OCI-LY7 (cell line): ENCODE data around the gene ABL2. TPM values are rescaled to one million over a fixed set of nuclear protein-coding genes. Genes with fewer than 3 reads are reported as not detected.

Experiments
- BruUV-seq: library from RNA; stranded (reverse); fragments of 400-500 nt; replicated peaks from 2 replicates; lab custom pipeline; 2021; lab: Mats Ljungman, UMichigan
- CTCF ChIA-PET: fragments of 300-600 bp; sonication (Branson Sonifier 250); formaldehyde crosslinking; loops from one replicate; lab custom pipeline; 2022; ENCODE audit warnings: antibody characterized with exemption; ENCODE audit not compliant: unreplicated experiment; lab: Charles Lee
- POLR2A ChIA-PET: fragments of 300-600 bp; sonication (Branson Sonifier 250); formaldehyde crosslinking; loops from one replicate; lab custom pipeline; 2022; ENCODE audit warnings: antibody characterized with exemption; lab: Charles Lee
- DNase-seq: peaks from one replicate; pipeline ENCODE4 v3.0.0-alpha.2; 2015; ENCODE audit warnings: low spot score
- H2AFZ ChIP-seq: fragments of 200-600 bp; sonication (generic), shearing (Covaris generic); 2 replicates; pipeline ENCODE4 v1.6.1; 2014; ENCODE audit warnings: mild to moderate bottlenecking, antibody characterized with exemption, low read length, moderate library complexity
- H3K27ac ChIP-seq: fragments of 200-600 bp; sonication (generic); 2 replicates; pipeline ENCODE4 v1.5.1; 2014; ENCODE audit warnings: mixed run types, low read depth, mild to moderate bottlenecking, moderate library complexity, low read length, inconsistent platforms; ENCODE audit not compliant: poor library complexity, severe bottlenecking
- H3K36me3 ChIP-seq: fragments of 200-600 bp; sonication (generic); 2 replicates; pipeline ENCODE4 v1.6.1; 2014; ENCODE audit warnings: mild to moderate bottlenecking, antibody characterized with exemption, low read length, moderate library complexity, mixed read lengths; ENCODE audit not compliant: insufficient read depth
- H3K4me1 ChIP-seq: fragments of 200-600 bp; sonication (generic); 2 replicates; pipeline ENCODE4 v1.5.1; 2014; ENCODE audit warnings: mild to moderate bottlenecking, low read length; ENCODE audit not compliant: insufficient read depth, poor library complexity, severe bottlenecking
- H3K4me2 ChIP-seq: fragments of 200-600 bp; sonication (generic); 2 replicates; pipeline ENCODE4 v1.6.1; 2014; ENCODE audit warnings: mild to moderate bottlenecking, low read length
- H3K4me3 ChIP-seq: fragments of 200-600 bp; sonication (generic); 2 replicates; pipeline ENCODE4 v1.5.1; 2014; ENCODE audit warnings: mild to moderate bottlenecking, low read depth, low read length; ENCODE audit not compliant: poor library complexity, severe bottlenecking
- H3K79me2 ChIP-seq: fragments of 200-600 bp; sonication (generic); 2 replicates; pipeline ENCODE4 v1.6.1; 2016; ENCODE audit warnings: low read depth, mild to moderate bottlenecking, low read length, moderate library complexity, mixed read lengths; ENCODE audit not compliant: insufficient read depth
- H3K9me2 ChIP-seq: fragments of 200-600 bp; sonication (generic); 2 replicates; pipeline ENCODE4 v1.6.1; 2016; ENCODE audit warnings: mild to moderate bottlenecking, low read length, mixed read lengths; ENCODE audit not compliant: insufficient read depth
- H3K9me3 ChIP-seq: fragments of 200-600 bp; sonication (generic); 2 replicates; pipeline ENCODE4 v1.6.1; 2014; ENCODE audit warnings: mild to moderate bottlenecking, mixed run types, low read length, mixed read lengths
- H4K20me1 ChIP-seq: fragments of 200-600 bp; sonication (generic); 2 replicates; pipeline ENCODE4 v1.6.1; 2014; ENCODE audit warnings: mild to moderate bottlenecking, antibody characterized with exemption, low read length, moderate library complexity, mixed read lengths; ENCODE audit not compliant: insufficient read depth
- CTCF ChIP-seq: fragments of 200-600 bp; sonication (generic); conservative IDR thresholded peaks from 2 replicates; pipeline ENCODE4 v1.5.1; 2014; ENCODE audit warnings: mild to moderate bottlenecking, antibody characterized with exemption, low read length, moderate library complexity, mixed read lengths
- EZH2phosphoT487 ChIP-seq: fragments of 200-600 bp; sonication (generic); IDR thresholded peaks from 2 replicates; pipeline ENCODE4 v1.6.1; 2018; ENCODE audit warnings: low read depth, borderline replicate concordance, mild to moderate bottlenecking, mixed run types, antibody characterized with exemption, low read length, moderate library complexity, mixed read lengths
- intact Hi-C: fragments of 100-400 bp; cut with micrococcal nuclease; formaldehyde crosslinking; loops from one replicate; pipeline ENCODE4 v1.10.0; 2022; ENCODE audit not compliant: unreplicated experiment
- total RNA-seq, 2 experiments: library from RNA; depleted of rRNA in 1 of 2; stranded (reverse); fragments of >200 nt in 1 of 2; shearing (Covaris generic) in 1 of 2; gene quantifications; 2 replicates each; pipeline ENCODE4 v1.2.3, GENCODE V29; 2014 to 2022

Gene ABL2
- total RNA-seq, 2 experiments from 2014 or later = 7.3 to 14.9 TPM

GRCh38 chr1:179206812-179207211, 22.7 kb downstream of the ABL2 start:
- peaks cover 19% of the 10 kb centered on the region; the same call in 1 of the 2 replicates for H3K79me2 ChIP-seq
- no peaks in the 10 kb centered on the region for H3K9me2 ChIP-seq
- ChIA-PET CTCF (interaction anchor here (0.6 kb wide), 1 partner anchor 101 kb away, joined by 5 read pairs; no protein-coding TSS in a partner anchor), POLR2A (interaction anchor here (0.5 to 1.5 kb wide), 5 partner anchors 9 to 393 kb away, joined by 3 to 8 read pairs (median 3); no protein-coding TSS in a partner anchor)
- H4K20me1 ChIP-seq = no peaks in the 10 kb centered on the region
- no peaks in the 10 kb centered on the region for H3K9me3 ChIP-seq
- no peak for DNase-seq
- no peak overlapping the region for H3K4me3 ChIP-seq
- no peaks in the 10 kb centered on the region for H3K36me3 ChIP-seq
- intact Hi-C loops = no loop called here
- H2AFZ ChIP-seq = no peak overlapping the region
- no peak for TF ChIP-seq EZH2phosphoT487
- H3K4me2 ChIP-seq = no peak overlapping the region
- BruUV-seq = no TSS peak
- no peak overlapping the region for H3K27ac ChIP-seq
- H3K4me1 ChIP-seq = no peaks in the 10 kb centered on the region

- no peak for DNase-seq
- Histone ChIP-seq H3K9me3 (no peaks in the 10 kb centered on the region), H2AFZ (no peak overlapping the region), H3K27ac (no peak overlapping the region), H3K9me2 (no peaks in the 10 kb centered on the region), H3K4me1 (peaks cover 5% of the 10 kb centered on the region), H3K4me3 (no peak overlapping the region), H3K36me3 (no peaks in the 10 kb centered on the region), H3K79me2 (peaks cover 19% of the 10 kb centered on the region; the same call in 1 of the 2 replicates), H4K20me1 (no peaks in the 10 kb centered on the region), H3K4me2 (no peak overlapping the region)
- intact Hi-C loops = no loop called here
- POLR2A ChIA-PET = interaction anchor here (0.8 to 1.7 kb wide), 3 partner anchors 9 to 51 kb away, joined by 3 to 5 read pairs (median 5); no protein-coding TSS in a partner anchor
- BruUV-seq = no TSS peak
- TF ChIP-seq CTCF (no peak), EZH2phosphoT487 (no peak)
- CTCF ChIA-PET = no interaction called here
Measured at GRCh38 chr1:179205284-179205683, 24.2 kb downstream of the ABL2 start.

DNA sequence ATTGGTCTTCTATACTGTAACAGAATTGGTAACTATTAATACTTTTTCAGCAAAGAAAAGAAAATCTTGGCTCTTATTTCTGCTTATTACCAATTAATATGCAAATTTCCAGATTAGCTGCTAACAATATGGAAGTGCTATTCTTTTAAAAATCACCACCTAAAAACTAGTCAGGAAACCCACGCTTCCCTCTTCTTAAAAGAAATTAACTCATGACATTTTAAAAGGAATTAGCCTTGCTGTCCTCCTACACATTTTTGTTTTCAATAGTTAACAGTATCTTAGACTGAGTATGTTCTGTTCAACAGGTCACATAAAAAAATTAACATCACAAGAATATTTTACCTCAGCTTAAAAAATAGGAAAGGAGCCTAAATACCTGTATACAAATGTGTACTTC, 27.3 kb downstream of the ABL2 start:
- Histone ChIP-seq H3K4me2 (no peak overlapping the region), H3K79me2 (peaks cover 11% of the 10 kb centered on the region; the same call in 1 of the 2 replicates), H4K20me1 (no peaks in the 10 kb centered on the region; the same call in 1 of the 2 replicates), H3K36me3 (no peaks in the 10 kb centered on the region), H3K4me3 (no peak overlapping the region), H3K27ac (no peak overlapping the region), H3K9me3 (no peaks in the 10 kb centered on the region), H2AFZ (no peak overlapping the region), H3K9me2 (no peaks in the 10 kb centered on the region), H3K4me1 (peaks cover 8% of the 10 kb centered on the region)
- TF ChIP-seq CTCF = no peak
- TF ChIP-seq EZH2phosphoT487 = no peak
- intact Hi-C loops = no loop called here
- BruUV-seq = no TSS peak
- ChIA-PET CTCF (no interaction called here), POLR2A (interaction anchor here (1.2 kb wide), 1 partner anchor 60 kb away, joined by 3 read pairs; no protein-coding TSS in a partner anchor)
- DNase-seq = no peak
